ENCODE measurements around the gene FOXQ1.

Gene FOXQ1, protein sequence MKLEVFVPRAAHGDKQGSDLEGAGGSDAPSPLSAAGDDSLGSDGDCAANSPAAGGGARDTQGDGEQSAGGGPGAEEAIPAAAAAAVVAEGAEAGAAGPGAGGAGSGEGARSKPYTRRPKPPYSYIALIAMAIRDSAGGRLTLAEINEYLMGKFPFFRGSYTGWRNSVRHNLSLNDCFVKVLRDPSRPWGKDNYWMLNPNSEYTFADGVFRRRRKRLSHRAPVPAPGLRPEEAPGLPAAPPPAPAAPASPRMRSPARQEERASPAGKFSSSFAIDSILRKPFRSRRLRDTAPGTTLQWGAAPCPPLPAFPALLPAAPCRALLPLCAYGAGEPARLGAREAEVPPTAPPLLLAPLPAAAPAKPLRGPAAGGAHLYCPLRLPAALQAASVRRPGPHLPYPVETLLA

DNA sequence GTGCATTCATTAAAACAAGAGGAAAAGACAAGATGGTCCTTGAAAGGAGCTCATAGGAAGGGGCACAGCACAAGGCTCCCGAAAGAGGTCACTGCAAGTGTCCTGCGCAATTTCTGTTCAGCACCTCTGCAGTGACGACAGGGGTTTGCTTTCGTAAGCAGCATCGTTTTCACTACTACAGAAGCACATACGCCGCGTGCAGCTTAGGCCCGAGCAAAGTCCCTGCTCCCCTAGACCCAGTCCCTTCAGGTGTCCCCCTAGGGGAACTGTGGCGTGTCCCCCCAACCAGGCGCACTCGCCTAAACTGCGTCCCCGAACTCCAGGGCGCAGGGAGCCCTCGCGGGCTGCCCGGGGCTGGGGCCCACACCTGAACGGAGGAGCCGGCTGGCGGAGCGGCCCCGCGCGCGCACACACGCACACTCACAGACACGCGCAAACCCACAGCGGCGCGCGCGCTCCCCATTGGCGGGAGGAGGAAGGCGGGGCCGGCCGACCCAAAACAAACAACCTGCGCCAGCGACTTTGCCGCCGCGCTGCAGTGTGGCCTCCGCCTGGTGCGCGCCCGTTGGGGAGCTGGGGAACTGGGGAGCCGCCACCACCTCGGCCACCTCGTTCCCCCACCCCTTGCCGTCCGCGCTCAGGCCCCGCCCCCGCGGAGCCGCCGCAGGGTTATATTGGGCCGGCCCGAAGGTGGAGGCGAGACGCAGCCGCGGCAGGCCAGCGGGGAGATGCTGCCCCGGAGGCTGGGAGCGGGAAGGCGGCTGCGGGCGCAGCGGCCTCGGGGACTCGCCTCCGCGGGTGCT is at the start of gene FOXQ1:
TSS of gene FOXQ1 (plus strand) at position 699 of the 803 bp plus-strand sequence. CDS start 607 bp downstream, outside the sequence.
- H3K4me3 ChIP-seq (ENCODE audit: low read depth in 1 of 2, low read length in 1 of 2): peak within 1 kb of the TSS in 1 of 2 experiments; percentile 50
- no peak within 1 kb of the TSS for H3K27ac ChIP-seq
- H3K4me1 ChIP-seq (ENCODE audit: control insufficient read depth in 1 of 2, insufficient read depth in 1 of 2, low read depth in 1 of 2, low read length in 1 of 2): peaks cover 19 to 27% of the 10 kb centered on the region in 2 experiments
- H3K9me3 ChIP-seq: no peaks in the 10 kb centered on the region
- H3K36me3 ChIP-seq: no peaks in the 10 kb centered on the region
- peaks cover 100% of the 10 kb centered on the region for H3K27me3 ChIP-seq
- TF ChIP-seq, protein P1, sequence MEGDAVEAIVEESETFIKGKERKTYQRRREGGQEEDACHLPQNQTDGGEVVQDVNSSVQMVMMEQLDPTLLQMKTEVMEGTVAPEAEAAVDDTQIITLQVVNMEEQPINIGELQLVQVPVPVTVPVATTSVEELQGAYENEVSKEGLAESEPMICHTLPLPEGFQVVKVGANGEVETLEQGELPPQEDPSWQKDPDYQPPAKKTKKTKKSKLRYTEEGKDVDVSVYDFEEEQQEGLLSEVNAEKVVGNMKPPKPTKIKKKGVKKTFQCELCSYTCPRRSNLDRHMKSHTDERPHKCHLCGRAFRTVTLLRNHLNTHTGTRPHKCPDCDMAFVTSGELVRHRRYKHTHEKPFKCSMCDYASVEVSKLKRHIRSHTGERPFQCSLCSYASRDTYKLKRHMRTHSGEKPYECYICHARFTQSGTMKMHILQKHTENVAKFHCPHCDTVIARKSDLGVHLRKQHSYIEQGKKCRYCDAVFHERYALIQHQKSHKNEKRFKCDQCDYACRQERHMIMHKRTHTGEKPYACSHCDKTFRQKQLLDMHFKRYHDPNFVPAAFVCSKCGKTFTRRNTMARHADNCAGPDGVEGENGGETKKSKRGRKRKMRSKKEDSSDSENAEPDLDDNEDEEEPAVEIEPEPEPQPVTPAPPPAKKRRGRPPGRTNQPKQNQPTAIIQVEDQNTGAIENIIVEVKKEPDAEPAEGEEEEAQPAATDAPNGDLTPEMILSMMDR (IDR thresholded peaks at IDR 0.05): no peak

DNA sequence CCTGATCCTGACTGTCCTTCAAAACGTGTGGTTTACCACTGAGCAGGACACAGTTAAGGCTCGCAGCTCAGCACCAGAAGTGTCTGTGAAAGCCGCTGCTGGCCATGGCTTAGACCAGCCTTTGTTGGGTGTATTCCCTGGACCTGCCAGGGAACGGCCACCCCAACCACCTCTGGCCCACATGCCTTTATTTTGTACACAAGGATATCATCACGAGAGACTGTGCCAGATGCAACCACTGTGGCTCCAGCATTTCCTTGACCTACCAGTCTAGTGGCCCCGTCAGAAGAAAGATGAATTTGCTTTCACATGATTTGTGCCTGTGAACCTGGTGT is 49.2 kb upstream of the FOXQ1 start:
- TF ChIP-seq, protein P1 (IDR thresholded peaks at IDR 0.05): no peak
- H3K9me3 ChIP-seq: no peaks in the 10 kb centered on the region
- H3K4me1 ChIP-seq (ENCODE audit: control insufficient read depth in 1 of 2, insufficient read depth in 1 of 2, low read depth in 1 of 2, low read length in 1 of 2): no peaks in the 10 kb centered on the region
- no peaks in the 10 kb centered on the region for H3K36me3 ChIP-seq
- no peak overlapping the region for H3K4me3 ChIP-seq (ENCODE audit: low read depth in 1 of 2, low read length in 1 of 2)
- peaks cover 35% of the 10 kb centered on the region for H3K27me3 ChIP-seq
- no peak overlapping the region for H3K27ac ChIP-seq

- Histone ChIP-seq H3K27me3 (peaks cover 35% of the 10 kb centered on the region), H3K36me3 (no peaks in the 10 kb centered on the region), H3K4me3 (ENCODE audit: low read depth in 1 of 2, low read length in 1 of 2) (no peak overlapping the region), H3K4me1 (ENCODE audit: control insufficient read depth in 1 of 2, insufficient read depth in 1 of 2, low read depth in 1 of 2, low read length in 1 of 2) (no peaks in the 10 kb centered on the region), H3K27ac (no peak overlapping the region), H3K9me3 (no peaks in the 10 kb centered on the region)
- TF ChIP-seq, protein P1 (IDR thresholded peaks at IDR 0.05): no peak
Observed at GRCh38 chr6:1263039-1263849, 48.7 kb upstream of the FOXQ1 start.

DNA sequence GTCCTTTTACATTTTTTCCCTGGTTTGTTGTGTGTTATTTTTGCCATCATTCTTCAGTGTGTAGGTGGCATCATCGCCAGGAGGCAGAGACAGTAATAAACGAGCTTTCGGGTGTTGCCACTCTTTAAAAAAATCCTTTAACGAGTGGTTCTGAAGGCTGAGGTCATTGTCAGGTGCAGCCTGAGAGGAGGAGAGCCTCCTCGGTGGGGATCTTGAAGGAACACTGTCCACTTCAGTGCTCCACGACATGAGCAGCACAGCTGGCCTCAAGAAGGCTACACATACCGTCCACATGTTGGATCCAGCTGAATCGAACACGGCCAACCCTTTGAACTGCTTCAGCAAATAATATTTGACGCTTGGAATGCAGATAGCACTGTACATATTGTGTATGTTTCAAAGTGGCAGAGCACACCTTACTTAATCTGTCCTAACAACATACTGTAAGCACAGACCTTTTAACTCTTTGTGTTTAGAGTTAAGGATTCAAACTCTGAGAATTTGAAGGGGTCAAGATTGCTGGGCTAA is 48.0 kb upstream of the FOXQ1 start:
- no peak overlapping the region for H3K4me3 ChIP-seq (ENCODE audit: low read depth in 1 of 2, low read length in 1 of 2)
- peaks cover 33% of the 10 kb centered on the region for H3K27me3 ChIP-seq
- no peak overlapping the region for H3K27ac ChIP-seq
- no peaks in the 10 kb centered on the region for H3K9me3 ChIP-seq
- H3K36me3 ChIP-seq: no peaks in the 10 kb centered on the region
- TF ChIP-seq, protein P1 (IDR thresholded peaks at IDR 0.05): no peak
- no peaks in the 10 kb centered on the region for H3K4me1 ChIP-seq (ENCODE audit: control insufficient read depth in 1 of 2, insufficient read depth in 1 of 2, low read depth in 1 of 2, low read length in 1 of 2)
